ENCODE results near the gene PYY. TPM values are rescaled to one million over a fixed set of nuclear protein-coding genes. Genes with fewer than 3 reads are reported as not detected.

Gene PYY
- total RNA-seq, 2 experiments from 2014 or later = not detected

DNA sequence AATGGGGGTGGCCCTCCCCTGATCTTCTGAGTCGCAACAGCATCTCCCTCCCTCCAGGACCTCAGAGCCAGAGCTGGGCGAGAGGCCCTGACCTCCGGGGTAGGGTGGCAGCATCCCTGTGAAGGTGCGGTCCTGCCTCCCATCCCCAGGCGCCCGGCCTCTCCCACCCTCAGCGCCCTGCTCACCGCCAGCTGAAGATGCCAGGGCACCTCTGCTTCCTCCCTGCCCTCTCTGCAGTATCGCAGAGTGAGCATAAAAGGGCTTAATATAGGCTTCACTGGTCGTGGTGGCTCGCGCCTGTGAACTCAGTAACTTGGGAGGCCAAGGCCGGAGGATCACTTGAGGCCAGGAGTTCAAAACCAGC is 35.7 kb downstream of the PYY start:
- Mint-ChIP-seq H3K4me1 (peaks cover 9% of the 10 kb centered on the region), H3K27ac (no peak overlapping the region), H3K4me3 (peak overlapping the region; percentile 55), H3K36me3 (peaks cover 2% of the 10 kb centered on the region), H3K27me3 (no peaks in the 10 kb centered on the region), H3K9me3 (peaks cover 4% of the 10 kb centered on the region)
- DNase-seq = no peak

DNA sequence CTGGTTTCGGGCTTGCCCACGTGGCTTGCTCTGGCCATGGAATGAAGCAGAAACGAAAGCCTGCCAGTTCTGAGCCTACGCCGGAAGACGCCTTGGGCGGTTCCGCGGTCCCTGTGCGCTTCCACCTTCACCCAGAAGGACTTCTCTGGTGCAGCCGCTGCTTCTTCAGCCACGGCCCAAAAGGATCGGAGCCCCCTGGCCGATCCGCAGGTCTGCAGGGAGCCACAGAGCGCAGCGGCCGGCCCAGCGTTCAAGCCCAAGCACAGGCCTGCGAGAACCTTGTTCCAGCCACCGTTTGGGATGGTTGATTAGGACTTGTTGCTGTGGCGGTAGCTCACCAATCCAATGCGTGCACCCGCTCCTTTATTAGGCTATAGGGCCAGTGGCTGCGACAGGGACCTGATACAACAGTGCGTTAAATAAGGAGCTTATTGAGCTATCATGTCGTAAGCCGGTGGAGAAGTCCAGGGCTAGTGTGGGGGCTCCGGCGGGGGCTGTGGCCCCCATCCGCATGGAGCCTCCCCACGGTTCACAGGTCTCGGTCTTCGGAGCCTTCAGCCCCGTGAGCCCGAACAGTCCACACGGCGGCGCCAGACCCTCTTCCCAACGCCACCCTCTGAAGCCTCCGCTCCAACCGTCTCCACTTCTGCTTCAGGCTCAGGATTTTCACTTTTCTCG is 36.3 kb downstream of the PYY start:
- H3K36me3 Mint-ChIP-seq = peaks cover 2% of the 10 kb centered on the region
- H3K9me3 Mint-ChIP-seq = peaks cover 4% of the 10 kb centered on the region
- peaks cover 9% of the 10 kb centered on the region for H3K4me1 Mint-ChIP-seq
- H3K27ac Mint-ChIP-seq = peak overlapping the region; percentile 12
- DNase-seq = peak; percentile 50
- no peaks in the 10 kb centered on the region for H3K27me3 Mint-ChIP-seq
- peak overlapping the region; percentile 55 for H3K4me3 Mint-ChIP-seq

DNA sequence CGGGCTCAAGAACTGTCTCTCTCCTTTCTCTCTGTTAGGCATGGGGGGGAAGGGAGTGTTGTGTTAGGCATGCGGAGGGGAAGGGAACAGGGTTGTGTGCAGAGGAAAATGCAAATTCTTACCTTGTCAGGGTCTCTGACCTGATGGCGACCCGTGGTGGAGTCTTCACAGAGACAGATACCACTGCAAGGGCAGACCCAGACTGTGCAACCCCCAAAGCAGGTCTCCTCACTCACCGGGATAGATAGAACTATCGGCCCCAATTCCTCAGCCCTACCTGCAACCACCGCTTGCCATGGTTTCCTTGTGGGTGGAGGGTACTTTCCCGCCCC is 36.8 kb downstream of the PYY start:
- Mint-ChIP-seq H3K4me3 (peak overlapping the region; percentile 55), H3K9me3 (peaks cover 4% of the 10 kb centered on the region), H3K27me3 (no peaks in the 10 kb centered on the region), H3K36me3 (peaks cover 2% of the 10 kb centered on the region), H3K27ac (no peak overlapping the region), H3K4me1 (peaks cover 9% of the 10 kb centered on the region)
- no peak for DNase-seq

DNA sequence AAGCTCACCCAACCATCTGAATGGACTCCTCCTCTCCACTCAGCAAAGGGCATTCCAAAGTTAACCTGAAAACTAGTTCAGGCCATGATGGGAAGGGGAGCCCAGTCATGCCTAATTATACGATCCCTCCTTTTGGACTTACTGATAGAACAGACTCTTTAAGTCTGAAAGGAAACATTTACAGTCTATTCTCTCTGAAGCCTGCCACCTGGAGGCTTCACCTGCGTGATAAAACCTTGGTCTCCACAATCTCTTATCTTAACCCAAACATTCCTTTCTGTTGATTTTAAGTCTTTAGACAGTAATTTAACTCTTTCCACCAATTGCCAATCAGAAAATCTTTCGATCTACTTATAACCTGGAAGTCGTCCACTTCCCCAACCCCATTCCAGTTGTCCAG is 37.4 kb downstream of the PYY start:
- Mint-ChIP-seq H3K9me3 (peaks cover 4% of the 10 kb centered on the region), H3K27ac (no peak overlapping the region), H3K4me1 (peaks cover 9% of the 10 kb centered on the region), H3K36me3 (peaks cover 2% of the 10 kb centered on the region), H3K4me3 (no peak overlapping the region), H3K27me3 (no peaks in the 10 kb centered on the region)
- no peak for DNase-seq

DNA sequence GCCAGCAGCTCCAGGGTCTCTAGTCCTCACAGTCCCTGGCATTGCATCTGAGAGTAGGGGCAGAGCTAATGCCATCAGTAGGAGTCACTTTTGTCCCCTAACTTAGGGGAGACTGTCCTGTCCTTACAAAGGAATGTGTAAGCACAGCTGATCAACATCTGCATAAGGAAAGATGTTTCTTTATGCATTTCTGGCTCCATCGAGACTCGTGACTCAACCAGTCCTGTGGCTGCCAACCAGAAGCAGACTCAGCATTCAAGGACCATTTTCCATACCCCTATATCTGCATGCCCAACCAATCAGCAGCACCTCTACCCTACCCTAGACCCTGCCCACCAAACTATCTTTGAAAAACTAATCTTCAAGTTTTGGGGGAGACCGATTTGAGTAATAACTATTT is 38.2 kb downstream of the PYY start:
- Mint-ChIP-seq H3K4me3 (no peak overlapping the region), H3K4me1 (peaks cover 9% of the 10 kb centered on the region), H3K27ac (no peak overlapping the region), H3K27me3 (no peaks in the 10 kb centered on the region), H3K9me3 (peaks cover 4% of the 10 kb centered on the region), H3K36me3 (peaks cover 2% of the 10 kb centered on the region)
- no peak for DNase-seq

DNA sequence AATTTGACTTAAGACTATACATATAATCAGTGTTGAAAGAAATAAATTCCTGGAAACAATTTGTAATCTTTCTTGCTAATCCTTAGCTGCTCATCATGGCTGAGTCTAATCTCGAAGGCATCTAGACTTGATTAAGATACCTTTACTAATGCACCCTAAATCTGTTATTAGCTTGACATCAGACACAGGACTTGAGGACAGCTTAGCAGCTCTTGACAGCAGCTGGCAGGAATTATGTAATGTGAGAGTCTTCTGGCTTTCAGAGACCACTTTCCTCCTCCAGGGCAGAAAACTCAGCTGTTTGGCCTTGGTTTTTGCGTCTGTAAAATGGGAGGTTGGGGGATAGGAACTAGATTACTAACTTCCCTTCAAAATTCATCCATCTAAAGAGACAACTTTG is 39.3 kb downstream of the PYY start:
- no peaks in the 10 kb centered on the region for H3K27me3 Mint-ChIP-seq

DNA sequence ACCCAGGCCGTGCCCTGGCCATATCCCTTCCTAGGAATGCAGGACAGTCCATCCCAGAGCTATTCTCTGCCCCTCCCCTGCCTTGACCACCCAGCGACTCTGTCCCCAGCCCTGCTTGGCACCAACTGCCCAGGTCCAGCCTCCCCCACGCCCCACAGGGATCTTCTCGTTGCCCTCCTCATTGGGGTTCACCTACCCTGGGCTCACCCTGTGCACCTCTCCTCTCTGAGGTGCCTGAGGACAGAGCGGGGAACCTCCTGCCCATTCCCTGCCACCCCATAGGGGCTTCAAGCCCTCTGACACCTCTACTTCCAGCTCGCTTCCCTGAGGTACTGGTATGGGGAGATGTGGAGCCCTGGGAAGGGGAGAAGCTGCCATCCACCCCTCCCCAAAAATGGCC is 40.2 kb downstream of the PYY start:
- Mint-ChIP-seq H3K4me3 (no peak overlapping the region), H3K27ac (no peak overlapping the region), H3K36me3 (peaks cover 2% of the 10 kb centered on the region), H3K4me1 (peaks cover 9% of the 10 kb centered on the region), H3K27me3 (no peaks in the 10 kb centered on the region), H3K9me3 (peaks cover 4% of the 10 kb centered on the region)
- DNase-seq = no peak

More for the DNA sequence above, 39.3 kb downstream of the PYY start:
- H3K36me3 Mint-ChIP-seq = peaks cover 2% of the 10 kb centered on the region
- no peak for DNase-seq
- H3K4me1 Mint-ChIP-seq = peaks cover 9% of the 10 kb centered on the region
- no peak overlapping the region for H3K4me3 Mint-ChIP-seq
- no peak overlapping the region for H3K27ac Mint-ChIP-seq
- H3K9me3 Mint-ChIP-seq = peaks cover 4% of the 10 kb centered on the region

GRCh38 chr17:43912635-43913304 is 41.0 kb downstream of the PYY start:
- no peak overlapping the region for H3K27ac Mint-ChIP-seq
- no peaks in the 10 kb centered on the region for H3K27me3 Mint-ChIP-seq
- H3K4me3 Mint-ChIP-seq = no peak overlapping the region
- H3K36me3 Mint-ChIP-seq = peaks cover 2% of the 10 kb centered on the region
- DNase-seq = no peak
- peaks cover 7% of the 10 kb centered on the region for H3K4me1 Mint-ChIP-seq
- H3K9me3 Mint-ChIP-seq = peaks cover 4% of the 10 kb centered on the region

- Mint-ChIP-seq H3K27me3 (peaks cover under 1% of the 10 kb centered on the region), H3K4me1 (peaks cover 4% of the 10 kb centered on the region), H3K4me3 (no peak overlapping the region), H3K36me3 (peaks cover 2% of the 10 kb centered on the region), H3K9me3 (peaks cover 4% of the 10 kb centered on the region), H3K27ac (no peak overlapping the region)
- no peak for DNase-seq
Measured at GRCh38 chr17:43911904-43912303, 41.8 kb downstream of the PYY start.

GRCh38 chr17:43909537-43910231 is 44.1 kb downstream of the PYY start:
- Mint-ChIP-seq H3K36me3 (no peaks in the 10 kb centered on the region), H3K9me3 (no peaks in the 10 kb centered on the region), H3K27me3 (peaks cover 13% of the 10 kb centered on the region), H3K4me3 (no peak overlapping the region), H3K27ac (no peak overlapping the region), H3K4me1 (peaks cover 7% of the 10 kb centered on the region)
- no peak for DNase-seq

GRCh38 chr17:43907998-43908721 is 45.6 kb downstream of the PYY start:
- no peaks in the 10 kb centered on the region for H3K36me3 Mint-ChIP-seq
- H3K4me1 Mint-ChIP-seq = peaks cover 7% of the 10 kb centered on the region
- peak overlapping the region; percentile 80 for H3K4me3 Mint-ChIP-seq
- DNase-seq = peak; percentile 53
- peaks cover 13% of the 10 kb centered on the region for H3K27me3 Mint-ChIP-seq
- no peak overlapping the region for H3K27ac Mint-ChIP-seq
- H3K9me3 Mint-ChIP-seq = no peaks in the 10 kb centered on the region

DNA sequence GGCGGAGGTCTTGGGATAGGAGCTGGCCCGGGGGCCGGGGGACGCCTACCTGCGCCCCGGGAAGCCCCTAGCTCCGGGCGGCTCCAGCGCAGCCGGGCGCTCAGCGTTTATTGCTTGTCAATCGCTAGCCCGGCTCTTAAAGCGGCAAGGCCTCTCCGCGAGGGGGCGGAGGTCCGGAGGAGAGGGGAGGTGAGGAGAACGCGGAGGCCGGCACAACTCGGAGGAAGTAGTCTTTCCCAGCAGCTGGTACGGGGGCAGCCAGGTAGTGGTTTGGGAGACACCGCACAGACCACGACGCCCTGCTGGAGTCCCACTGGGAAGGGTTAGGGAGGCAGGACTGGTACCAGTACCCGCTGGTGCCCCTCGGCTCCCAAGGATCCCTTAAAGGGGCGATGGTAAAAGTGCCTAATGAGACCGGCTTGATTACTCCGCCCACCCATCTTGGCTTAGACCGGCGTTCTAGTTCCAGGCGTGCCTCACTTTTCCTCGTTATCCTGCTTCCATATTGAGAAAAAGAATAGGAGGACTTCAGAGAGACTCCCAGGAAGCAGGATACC is 46.2 kb downstream of the PYY start, which contains the start of gene MPP2:
Gene MPP2, minus strand, starts transcription at position 112 of the 557 bp plus-strand sequence. CDS start 3,076 bp downstream, outside the sequence.
- Mint-ChIP-seq H3K4me3 (peak within 1 kb of the TSS; percentile 80), H3K27ac (peak within 1 kb of the TSS; percentile 63)

GRCh38 chr17:43906951-43907424 is 46.8 kb downstream of the PYY start:
- H3K4me1 Mint-ChIP-seq = peaks cover 7% of the 10 kb centered on the region
- no peak for DNase-seq
- no peaks in the 10 kb centered on the region for H3K9me3 Mint-ChIP-seq
- peaks cover 13% of the 10 kb centered on the region for H3K27me3 Mint-ChIP-seq
- peak overlapping the region; percentile 80 for H3K4me3 Mint-ChIP-seq
- H3K36me3 Mint-ChIP-seq = no peaks in the 10 kb centered on the region
- H3K27ac Mint-ChIP-seq = peak overlapping the region; percentile 63

More for the DNA sequence above, 46.2 kb downstream of the PYY start, which contains the start of gene MPP2:
- peaks cover 13% of the 10 kb centered on the region for H3K27me3 Mint-ChIP-seq
- DNase-seq = peak; percentile 74
- H3K4me1 Mint-ChIP-seq = peaks cover 7% of the 10 kb centered on the region
- H3K36me3 Mint-ChIP-seq = no peaks in the 10 kb centered on the region
- H3K9me3 Mint-ChIP-seq = no peaks in the 10 kb centered on the region

- Mint-ChIP-seq H3K27me3 (peaks cover 16% of the 10 kb centered on the region), H3K4me3 (peak overlapping the region; percentile 80), H3K36me3 (no peaks in the 10 kb centered on the region), H3K4me1 (peaks cover 7% of the 10 kb centered on the region), H3K9me3 (no peaks in the 10 kb centered on the region), H3K27ac (no peak overlapping the region)
- DNase-seq = peak; percentile 53
Measured at GRCh38 chr17:43905985-43906852, 47.5 kb downstream of the PYY start.

Measured in activated naive CD8-positive, alpha-beta T cell treated with anti-CD3 and anti-CD28 coated beads for 36 hours (primary cell).